ENCODE data around the gene TMEM141. TPM values are rescaled to one million over a fixed set of nuclear protein-coding genes. Genes with fewer than 3 reads are reported as not detected.
"Not testable (repeated sequence)": the region's sequence is repeated elsewhere in the genome, so short reads cannot be mapped to it uniquely, and the experiment has no call there.

Gene TMEM141
- total RNA-seq, 2 donors from 2014 or later: 123 to 148 TPM

- DNase-seq (ENCODE audit: low spot score): no peak
- Histone ChIP-seq H3K36me3 (no peaks in the 10 kb centered on the region), H3K27me3 (no peaks in the 10 kb centered on the region), H3K4me1 (peaks cover 0 to 19% of the 10 kb centered on the region in 2 donors), H3K9me3 (no peaks in the 10 kb centered on the region), H3K4me3 (no peak overlapping the region), H3K27ac (no peak overlapping the region)
- TF ChIP-seq CTCF (IDR thresholded peaks at IDR 0.05): peak; percentile 20 to 60
Observed at GRCh38 chr9:136784249-136784996, 6.7 kb upstream of the TMEM141 start.

- no peak for TF ChIP-seq CTCF (IDR thresholded peaks at IDR 0.05)
- Histone ChIP-seq H3K9me3 (no peaks in the 10 kb centered on the region), H3K36me3 (no peaks in the 10 kb centered on the region)
Observed at GRCh38 chr9:136784997-136785361, 6.2 kb upstream of the TMEM141 start.

GRCh38 chr9:136785565-136786355 lies 5.4 kb upstream of the TMEM141 start:
- H3K4me3 ChIP-seq; DNase-seq (ENCODE audit: low spot score); H3K27me3 ChIP-seq; H3K27ac ChIP-seq; H3K36me3 ChIP-seq; H3K9me3 ChIP-seq: not testable (repeated sequence)
- peaks cover 0 to 31% of the 10 kb centered on the region in 2 donors for H3K4me1 ChIP-seq

More at GRCh38 chr9:136784997-136785361, 6.2 kb upstream of the TMEM141 start:
- H3K27me3 ChIP-seq: no peaks in the 10 kb centered on the region
- H3K4me3 ChIP-seq: no peak overlapping the region
- DNase-seq (ENCODE audit: low spot score): no peak
- no peak overlapping the region for H3K27ac ChIP-seq
- peaks cover 0 to 25% of the 10 kb centered on the region in 2 donors for H3K4me1 ChIP-seq

- H3K27me3 ChIP-seq: no peaks in the 10 kb centered on the region
- TF ChIP-seq CTCF (IDR thresholded peaks at IDR 0.05): no peak
Observed at GRCh38 chr9:136786451-136786850, 4.7 kb upstream of the TMEM141 start.

GRCh38 chr9:136786983-136787382 lies 4.2 kb upstream of the TMEM141 start:
- not testable (repeated sequence) for DNase-seq (ENCODE audit: low spot score); H3K9me3 ChIP-seq; H3K27ac ChIP-seq; H3K36me3 ChIP-seq; H3K27me3 ChIP-seq; H3K4me3 ChIP-seq
- H3K4me1 ChIP-seq: peaks cover 0 to 37% of the 10 kb centered on the region in 2 donors

More at GRCh38 chr9:136786451-136786850, 4.7 kb upstream of the TMEM141 start:
- Histone ChIP-seq H3K4me3 (no peak overlapping the region), H3K9me3 (no peaks in the 10 kb centered on the region), H3K4me1 (peaks cover 0 to 32% of the 10 kb centered on the region in 2 donors), H3K27ac (no peak overlapping the region), H3K36me3 (no peaks in the 10 kb centered on the region)
- DNase-seq (ENCODE audit: low spot score): no peak

GRCh38 chr9:136787690-136788400 lies 3.3 kb upstream of the TMEM141 start:
- peak; percentile 70 for DNase-seq (ENCODE audit: low spot score)
- Histone ChIP-seq H3K4me3 (no peak overlapping the region), H3K4me1 (peaks cover 0 to 46% of the 10 kb centered on the region in 2 donors), H3K9me3 (no peaks in the 10 kb centered on the region), H3K36me3 (no peaks in the 10 kb centered on the region), H3K27me3 (no peaks in the 10 kb centered on the region), H3K27ac (peak overlapping the region in 1 of 2 donors; percentile 97)
- TF ChIP-seq CTCF (IDR thresholded peaks at IDR 0.05): peak; percentile 87 to 92

- not testable (repeated sequence) for H3K4me3 ChIP-seq; H3K27me3 ChIP-seq; H3K9me3 ChIP-seq; H3K36me3 ChIP-seq; DNase-seq (ENCODE audit: low spot score)
- H3K27ac ChIP-seq: peak overlapping the region; percentile 97 to 98
- peaks cover 0 to 47% of the 10 kb centered on the region in 2 donors for H3K4me1 ChIP-seq
Observed at GRCh38 chr9:136788644-136789522, 2.3 kb upstream of the TMEM141 start.

Measured in right atrium auricular region (tissue), 2 donors.